GDM1 (cell line): Measurements from ENCODE around the gene PREX1.
"Not testable (repeated sequence)": the region's sequence is repeated elsewhere in the genome, so short reads cannot be mapped to it uniquely, and the experiment has no call there.

Experiments used
- DNase-seq: peaks from one replicate; lab custom pipeline; 2025; lab: John Stamatoyannopoulos, UW

The PREX1 gene

DNA sequence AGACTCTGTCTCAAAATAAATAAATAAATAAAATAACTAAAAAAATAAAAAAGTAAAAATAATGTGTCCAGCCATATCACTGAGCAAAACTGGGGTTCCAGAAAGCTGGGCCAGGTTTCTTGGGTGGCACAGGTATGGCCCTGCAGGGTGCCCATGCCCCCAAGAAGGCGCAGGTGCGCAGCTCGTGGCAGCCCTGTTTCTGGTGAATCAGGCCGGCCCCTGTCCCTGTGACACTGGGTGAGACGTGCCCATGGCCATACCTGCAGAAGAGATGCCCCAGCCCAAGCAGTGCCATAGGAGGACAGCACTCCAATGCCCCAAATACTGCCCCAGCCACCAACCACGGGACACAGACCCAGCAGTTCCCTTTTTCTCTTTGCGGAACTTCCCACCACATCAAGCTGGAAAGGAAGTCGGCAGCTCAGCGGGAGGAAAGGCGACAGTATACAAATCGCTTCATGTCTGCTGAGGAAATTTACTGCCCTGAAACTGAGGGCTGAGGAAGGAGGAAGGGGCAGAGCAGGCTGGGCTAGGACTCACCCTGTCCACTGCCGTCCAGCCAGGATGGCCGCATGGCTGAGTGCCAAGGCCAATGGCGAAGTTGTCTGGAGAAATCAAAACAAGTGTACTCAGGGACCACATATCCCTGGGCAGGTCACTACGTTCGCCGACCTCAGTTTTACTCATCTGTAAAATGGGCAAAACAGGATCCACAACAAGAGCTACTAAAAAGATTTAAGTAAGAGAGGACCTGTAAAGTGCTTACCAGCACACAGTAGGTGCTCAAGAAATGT, 55.4 kb downstream of the PREX1 start:
- peak; percentile 92 for DNase-seq

- peak; percentile 70 for DNase-seq
Measured at GRCh38 chr20:48771542-48771941, 56.3 kb downstream of the PREX1 start.

GRCh38 chr20:48770700-48771442, 56.9 kb downstream of the PREX1 start:
- DNase-seq = no peak

DNA sequence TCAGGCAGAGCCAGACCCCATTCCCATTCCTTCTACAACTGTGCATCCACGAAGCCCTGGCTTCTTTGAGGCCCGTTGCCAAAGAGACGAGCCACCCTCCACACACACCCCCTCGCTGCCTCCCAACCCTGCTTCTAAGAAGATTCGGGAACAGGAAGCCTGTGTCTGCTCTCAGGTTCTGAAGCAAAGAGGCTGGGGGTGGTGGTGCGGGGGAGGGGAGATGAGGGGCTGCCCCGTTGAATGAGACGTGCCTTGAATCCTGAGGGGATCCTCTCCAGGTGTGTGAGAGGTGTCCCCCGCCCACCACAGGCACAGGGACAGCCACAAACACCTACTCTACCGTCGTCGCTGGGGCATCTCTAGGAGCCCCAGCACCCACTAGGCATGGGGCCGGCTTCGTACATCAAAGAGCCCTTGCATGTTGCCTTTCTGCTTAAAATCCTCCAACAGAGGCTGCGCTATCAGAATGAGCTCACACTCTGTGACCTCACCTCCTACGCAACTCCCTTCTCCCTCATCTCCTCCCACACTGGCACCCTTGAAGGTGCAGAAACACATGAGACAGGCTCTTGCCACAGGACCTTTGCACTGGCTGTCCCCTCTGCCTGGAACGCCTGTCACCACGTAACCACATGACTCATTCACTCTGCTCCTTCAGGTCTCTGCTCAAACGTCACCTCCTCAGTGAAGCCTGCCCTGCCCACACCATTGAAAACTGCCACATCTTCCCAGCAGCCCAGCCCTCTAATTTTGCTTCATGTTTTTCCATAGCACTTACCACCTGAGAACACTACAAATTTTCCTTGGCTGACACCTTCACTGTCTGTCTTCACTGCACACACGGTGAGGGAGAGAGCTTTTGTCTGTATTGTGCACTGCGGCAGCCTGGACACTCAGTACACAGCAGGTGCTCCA, 58.5 kb downstream of the PREX1 start:
- DNase-seq = no peak

DNA sequence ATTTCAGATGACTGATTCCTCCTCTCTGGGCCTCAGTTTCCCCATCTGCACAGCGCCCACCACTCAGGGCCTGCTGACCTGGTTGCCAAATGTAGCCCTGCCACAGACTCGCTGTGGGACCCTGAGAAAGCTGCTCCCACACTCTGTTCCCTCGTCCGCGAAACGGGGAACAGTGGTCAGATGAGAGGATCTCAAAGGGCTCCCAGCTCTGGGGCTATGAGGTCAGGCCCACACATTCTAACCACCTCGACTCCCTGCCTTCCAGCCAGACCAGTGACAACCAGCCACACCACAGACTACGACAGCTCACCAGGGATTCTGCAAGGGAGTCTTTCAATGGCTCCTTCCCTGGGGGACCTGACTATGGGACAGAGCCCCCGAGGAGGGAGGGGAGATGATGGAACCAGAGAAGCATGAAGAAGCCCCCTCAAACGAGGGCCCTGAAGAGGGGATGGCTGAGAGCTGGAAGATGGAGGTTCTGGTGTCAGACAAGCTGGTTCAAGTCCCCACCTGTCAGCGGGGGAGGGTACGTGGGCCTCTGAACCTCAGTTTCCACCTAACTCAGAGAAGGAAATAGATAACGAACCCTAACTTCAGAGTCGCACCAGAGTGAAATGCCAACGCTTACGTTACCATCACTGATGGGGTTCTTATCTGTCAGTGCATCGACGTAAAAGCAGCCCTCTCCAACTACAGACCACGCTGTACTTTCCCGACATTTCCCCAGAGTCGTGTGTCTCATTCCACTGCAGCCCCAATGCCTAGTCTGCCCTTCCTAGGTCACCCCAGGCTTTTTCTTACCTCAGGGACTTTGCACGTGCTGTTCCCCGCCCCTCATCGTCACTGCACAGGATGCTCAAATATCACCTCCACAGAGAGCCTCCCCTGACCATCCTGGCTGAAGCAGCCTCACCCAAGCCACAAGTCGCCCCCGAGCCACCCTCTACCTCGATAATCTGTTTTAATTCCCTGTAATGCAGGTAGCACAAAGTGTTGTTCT, 60.5 kb downstream of the PREX1 start:
- DNase-seq = no peak

DNA sequence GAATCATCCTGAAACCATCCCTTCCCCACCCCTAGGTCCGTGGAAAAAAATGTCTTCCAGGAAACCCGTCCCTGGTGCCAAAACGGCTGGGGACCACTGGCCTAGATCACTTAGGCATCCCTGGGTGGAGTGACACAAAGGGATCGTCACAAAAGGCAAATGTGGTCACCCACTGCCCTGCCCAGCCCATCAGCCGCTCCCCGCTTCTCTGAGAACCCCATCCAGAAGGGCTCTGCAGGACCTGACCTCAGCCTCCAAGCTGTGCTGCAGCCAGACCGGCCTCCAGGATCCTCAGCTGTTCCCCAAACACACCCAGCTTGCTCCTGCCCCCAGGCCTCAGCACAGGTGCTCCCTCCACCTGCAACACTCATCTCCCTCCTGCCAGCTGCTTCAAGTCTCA, 61.6 kb downstream of the PREX1 start:
- DNase-seq = no peak

- no peak for DNase-seq
Measured at GRCh38 chr20:48765359-48765758, 62.4 kb downstream of the PREX1 start.

DNA sequence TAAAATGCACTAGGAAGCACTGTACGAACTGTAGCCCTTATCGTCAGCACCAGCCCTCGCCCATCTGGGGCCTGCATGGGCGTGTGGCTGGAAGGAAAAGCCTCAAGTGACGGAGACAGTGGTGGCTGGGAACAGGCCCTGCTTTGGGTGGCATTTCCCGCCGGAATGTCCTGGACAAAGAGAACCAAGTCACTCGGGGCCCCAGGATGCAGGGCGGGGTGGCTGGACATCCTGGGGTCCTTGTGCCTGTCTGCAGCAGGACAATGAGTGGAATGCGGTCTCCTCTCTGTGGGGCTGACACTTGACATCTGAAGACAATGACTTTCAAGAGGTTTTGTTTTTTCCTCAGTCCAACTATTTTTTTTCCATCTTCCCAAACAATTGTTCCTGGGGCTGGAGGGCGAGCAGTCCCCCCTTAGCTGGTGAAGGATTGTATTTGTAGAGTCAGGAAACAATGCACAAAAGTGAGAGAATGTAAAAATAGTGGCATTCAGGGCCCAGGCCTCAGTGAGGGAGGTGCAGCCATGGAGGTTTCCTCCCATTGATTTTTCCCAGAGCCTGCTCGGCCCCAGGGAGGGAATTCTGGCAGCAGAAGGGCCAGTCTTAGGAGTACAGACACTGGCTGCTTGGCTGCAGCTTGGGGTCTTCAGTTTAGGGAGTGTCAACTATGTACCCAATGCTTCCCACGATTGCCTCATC, 64.4 kb downstream of the PREX1 start:
- DNase-seq = no peak

- DNase-seq = no peak
Measured at GRCh38 chr20:48761874-48762273, 65.9 kb downstream of the PREX1 start.

DNA sequence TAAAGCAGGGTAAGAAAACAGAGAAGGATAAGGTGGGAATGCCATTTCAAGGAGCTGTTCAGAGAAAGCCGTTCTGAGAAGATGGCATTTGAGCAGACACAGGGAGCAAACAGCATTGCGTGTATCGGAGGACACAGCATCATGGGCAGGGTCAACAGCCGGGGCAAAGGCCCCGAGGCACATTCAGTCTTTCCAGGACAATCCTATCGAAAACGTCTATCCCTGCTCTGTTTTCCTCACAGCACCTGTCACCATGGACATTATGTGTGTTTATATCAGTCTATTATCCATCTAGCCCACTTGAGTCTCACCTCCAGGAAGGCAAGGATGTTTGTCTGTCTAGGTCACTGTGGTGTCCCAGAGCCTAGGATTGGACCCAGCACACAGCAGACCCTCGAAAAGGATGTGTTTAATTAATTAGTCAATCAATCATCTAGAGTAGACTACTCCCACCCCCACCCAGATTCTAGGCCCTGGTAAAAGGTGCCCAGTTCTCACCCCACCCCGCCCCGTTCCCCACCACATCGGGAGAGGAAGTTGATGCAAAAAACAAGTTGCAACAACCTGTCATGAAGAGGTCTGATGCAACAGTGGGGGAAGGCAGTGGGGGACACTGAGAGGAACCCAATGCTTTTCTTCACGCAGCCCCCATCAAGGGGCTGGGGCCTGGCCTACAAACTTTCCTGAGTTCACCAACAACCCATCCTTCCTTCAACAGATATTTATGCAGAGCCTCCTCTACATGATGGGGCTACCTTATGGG, 66.6 kb downstream of the PREX1 start:
- DNase-seq = no peak

DNA sequence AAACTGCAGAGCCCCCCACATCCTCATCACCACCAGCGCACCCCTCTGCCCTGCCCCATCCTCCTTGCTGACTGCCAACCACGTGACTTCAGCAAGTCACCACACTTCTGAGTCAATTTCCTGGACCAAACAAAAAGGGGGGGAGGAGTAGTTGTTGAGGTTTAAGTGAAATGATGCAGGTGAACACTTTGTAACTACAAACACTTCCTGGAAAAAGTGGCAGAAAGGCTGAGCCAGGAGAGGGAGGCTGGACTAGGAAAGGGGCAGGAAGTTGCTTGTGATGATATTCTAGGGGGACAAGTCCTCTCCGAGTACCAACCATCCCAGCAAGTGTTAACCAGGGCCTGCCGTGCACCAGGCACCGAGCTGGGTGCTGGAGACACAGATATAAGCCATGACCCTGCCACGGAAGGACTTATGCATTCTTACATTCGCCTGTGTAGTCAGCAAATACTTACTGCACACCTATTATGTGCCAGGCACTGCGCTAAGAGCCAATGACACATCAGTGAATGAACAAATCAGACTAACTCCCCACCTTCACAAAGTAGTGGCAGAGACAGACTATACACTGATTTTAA, 67.3 kb downstream of the PREX1 start:
- DNase-seq = peak; percentile 63

DNA sequence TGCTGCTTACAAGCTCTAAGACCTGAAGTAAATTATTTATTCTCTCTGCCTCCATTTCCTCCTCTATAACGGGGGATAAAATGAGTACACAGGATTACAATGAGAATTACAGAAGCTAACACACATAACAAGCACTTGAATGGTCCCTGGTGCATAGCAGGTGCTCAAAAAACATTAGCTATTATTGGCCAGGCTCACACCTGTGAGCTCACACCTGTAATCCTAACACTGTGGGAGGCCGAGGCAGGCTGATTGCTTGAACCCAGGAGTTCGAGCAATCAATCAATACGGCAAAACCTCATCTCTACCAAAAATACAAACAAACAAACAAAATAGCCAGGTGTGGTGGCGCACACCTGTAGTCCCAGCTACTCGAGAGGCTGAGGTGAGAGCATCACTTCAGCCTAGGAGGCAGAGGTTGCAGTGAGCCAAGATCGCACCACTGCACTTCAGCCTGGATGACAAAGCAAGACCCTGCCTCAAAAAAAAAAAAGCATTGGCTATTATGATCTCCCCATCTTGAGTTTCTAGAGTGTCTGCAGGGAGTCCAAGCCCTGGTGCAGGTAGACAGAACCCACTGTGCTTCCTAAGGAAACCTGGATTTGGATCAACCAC, 68.1 kb downstream of the PREX1 start:
- no peak for DNase-seq

DNA sequence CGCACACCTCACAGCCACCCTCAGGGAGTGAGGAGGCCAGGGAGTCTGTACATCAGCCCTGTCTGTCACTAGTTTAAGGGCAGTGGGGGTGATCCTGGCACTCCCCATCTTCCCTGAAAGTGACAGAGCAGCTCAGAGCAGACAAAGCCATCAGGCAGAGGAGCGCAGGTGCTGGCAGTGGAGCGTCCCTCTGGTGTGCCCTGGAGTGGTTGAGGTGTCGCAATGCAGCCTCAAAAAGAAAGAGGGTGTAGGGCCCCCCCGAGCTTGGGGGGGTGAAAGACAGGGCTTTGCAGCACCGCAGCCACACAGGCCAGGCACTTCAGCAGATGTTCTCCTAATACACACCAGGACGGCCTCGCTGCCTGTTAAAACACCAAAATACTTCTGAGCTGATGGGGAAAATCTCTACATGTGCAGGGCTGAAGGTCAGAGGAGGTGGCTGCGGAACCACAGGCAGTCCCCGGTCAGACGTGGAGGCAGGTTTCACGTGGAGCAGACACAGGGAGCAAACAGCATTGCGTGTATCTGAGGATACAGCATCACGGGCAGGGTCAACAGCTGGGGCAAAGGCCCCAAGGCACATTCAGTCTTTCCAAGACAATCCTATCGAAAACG, 69.5 kb downstream of the PREX1 start:
- DNase-seq = no peak

- DNase-seq = not testable (repeated sequence)
Measured at GRCh38 chr20:48756774-48757173, 71.0 kb downstream of the PREX1 start.

DNA sequence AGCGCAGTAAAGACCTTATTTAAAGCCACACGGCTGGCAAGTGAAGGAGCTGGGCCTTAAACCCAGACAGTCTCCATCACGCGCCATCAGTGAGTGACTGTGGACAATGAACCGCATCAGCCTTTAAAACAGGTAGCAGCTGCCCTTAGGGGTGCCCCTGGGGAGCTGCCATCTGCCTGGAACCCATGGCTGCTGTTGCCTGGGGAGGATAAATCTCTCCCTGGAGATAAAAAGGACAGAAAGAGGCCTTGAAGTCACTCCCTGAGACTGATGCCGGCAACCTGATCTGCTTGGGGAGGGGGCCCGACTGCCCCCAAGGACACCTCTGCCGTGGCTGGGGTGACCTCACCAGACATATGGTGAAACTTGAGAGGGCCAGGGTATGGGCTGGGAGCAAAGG, 73.5 kb downstream of the PREX1 start:
- DNase-seq = no peak

DNA sequence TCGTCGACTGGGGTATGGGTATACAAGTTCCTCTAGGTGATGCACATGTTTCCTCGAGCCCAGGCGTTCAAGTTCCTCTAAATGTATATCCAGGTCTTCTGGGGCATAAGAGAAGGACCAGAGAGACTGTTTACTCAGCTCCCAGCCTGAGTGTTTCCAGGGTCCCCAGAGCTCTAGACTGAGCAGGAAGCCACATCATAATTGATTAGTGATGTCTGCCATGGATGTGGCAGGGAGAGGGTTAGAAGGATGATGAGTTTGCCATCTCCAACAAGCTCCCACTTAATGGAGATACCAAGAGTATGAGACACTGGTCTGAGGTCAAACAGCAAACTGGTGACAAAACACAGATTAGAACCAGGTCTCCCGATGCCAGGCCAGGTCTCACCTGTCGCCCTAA, 74.8 kb downstream of the PREX1 start:
- no peak for DNase-seq

GRCh38 chr20:48751871-48752270, 75.9 kb downstream of the PREX1 start:
- no peak for DNase-seq

DNA sequence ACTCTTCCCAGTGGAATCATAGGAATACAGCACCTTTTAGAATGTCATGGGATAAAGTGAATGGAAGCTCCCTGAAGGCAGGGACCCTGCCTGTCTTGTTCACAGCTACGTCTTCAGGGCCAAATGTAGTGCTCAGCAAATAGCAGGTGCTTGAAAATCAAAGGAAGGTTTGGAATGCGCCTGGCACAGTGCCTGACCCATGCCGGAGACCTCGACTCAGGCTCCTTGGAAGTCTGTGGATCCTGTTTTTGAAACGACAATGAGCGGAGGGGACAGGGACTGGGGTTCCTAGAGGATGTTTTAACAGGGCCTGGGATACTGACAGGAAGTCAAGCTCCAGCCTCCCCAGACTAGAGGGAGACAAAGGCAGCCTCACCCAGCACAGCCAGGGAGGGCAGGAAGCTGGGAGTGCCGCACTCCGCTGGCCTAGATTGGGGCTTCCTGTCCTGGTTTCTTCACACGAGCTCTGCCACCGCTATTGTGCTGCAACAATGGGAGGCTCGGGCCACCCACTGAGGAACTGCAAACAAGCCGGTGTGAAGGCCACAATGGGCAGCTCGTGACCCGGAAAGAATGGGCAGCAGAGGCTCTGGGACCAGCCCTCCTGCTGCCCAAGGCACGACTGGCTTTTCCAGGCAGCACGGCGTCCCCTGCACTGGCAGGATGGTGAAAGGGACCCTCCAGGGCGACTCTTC, 76.7 kb downstream of the PREX1 start:
- DNase-seq = peak; percentile 52
